GM04504 (cell line): ENCODE measurements around the gene DHRS7B.
A peak's percentile ranks its signal among the peaks of the same experiment; 100 is the strongest.

Source experiments
- DNase-seq: peaks from one replicate; pipeline ENCODE4 v3.0.0-alpha.2; 2012; ENCODE audit warnings: low read depth

DHRS7B gene

DNA sequence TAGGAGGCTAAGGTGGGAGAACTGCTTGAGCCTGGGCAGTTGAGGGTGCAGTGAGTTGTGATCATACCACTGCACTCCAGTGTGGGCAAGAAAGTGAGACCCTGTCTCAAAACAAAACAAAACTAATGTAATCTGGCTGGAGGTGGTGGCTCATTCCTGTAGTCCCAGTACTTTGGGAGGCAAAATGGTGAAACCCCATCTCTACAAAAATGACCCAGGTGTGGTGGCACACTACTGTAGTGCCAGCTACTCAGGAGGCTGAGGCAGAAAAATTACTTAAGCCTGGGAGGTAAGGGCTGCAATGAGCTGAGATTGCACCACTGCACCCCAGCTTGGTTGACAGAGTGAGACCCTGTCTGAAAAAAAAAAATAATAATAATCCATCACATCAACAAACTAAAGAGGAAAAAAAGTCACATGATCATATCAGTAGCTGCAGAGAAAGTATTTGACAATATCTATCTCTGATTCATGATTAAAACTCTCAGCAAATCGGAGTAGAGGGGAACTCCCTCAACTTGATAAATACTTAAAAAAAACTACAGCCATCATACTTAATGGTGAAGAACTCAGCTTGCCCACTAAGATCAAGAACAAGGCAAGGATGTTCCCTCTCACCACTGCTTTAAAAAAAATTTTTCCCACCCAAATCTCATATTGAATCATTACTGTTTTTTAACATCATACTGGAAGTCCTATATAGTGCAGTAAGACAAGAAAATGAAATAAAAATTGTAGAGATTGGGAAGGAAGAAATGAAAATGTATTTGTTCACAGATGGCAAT is 31.0 kb downstream of the DHRS7B start:
- no peak for DNase-seq

DNA sequence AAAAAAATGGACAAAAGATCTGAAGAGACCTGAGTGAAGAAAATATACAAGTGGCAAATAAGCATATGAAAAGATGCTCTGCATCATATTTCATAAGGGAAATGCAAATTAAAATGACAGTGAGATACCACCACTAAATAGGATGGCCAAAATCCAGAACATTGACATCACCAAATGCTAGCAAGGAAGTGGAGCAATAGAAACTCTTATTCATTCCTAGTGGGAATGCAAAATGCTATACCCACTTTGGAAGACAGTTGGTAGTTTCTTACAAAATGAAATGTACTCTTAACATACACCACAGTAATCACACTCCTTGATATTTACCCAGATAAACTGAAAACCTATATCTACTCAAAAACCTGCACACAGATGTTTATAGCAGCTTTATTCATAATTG is 33.6 kb downstream of the DHRS7B start:
- no peak for DNase-seq

DNA sequence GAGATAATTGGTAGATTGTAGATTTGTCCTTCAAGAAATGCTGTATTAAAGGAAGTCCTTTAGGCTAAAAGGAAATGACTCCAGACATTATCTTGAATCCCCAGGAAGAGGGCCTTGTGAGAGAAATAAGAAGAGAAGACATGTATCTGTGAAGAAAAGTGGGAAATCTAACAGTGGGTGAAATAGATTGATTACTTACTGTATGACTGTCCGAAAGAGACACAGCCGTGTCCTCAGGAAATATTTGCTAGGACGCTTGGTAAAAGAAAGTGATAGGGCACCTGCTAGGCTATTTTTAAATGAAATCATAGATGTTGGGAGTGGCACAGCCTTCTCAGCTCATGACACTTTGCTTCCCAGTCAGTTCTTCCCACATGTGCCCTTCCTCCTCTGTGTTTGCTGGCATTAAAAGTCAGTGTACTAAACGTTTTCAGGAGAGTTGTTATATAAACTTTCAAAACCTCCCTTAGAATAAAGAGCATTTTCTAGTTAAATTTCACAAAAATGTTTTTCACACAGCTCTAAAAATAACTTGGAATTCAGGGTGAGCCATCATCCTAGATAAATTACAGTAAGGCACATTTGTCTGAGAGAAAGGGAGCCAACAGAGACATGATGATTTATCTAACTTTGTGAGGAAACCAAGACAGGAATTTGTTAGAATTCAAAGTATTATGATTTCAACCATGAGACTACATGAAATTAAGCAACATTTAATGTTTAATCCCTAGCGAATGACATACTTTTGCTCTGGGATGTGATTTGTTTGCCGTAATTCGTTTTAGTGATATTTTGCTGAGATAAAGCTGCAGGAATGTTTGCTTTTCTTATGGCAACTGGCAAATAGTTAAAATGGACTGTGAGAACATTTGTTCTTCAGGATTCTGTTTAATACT is 35.0 kb downstream of the DHRS7B start:
- DNase-seq = peak; percentile 89

DNA sequence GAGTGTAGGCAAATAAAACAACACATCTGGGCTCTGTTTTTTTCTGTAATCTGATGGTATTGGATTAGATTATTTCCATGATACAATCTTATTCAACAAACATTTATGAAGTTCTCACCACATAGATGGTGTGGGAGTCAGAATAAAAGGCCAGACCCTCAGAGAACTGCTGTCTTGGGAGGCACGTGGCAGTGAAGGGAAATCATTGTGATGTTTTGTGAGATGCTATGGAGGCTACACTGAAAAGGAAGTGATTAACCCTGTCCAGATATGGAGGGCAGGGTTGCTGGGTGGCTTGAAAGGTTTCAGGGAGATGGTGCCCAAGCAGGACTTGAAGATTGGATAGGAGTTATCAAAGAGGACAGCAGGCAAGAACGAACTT is 35.6 kb downstream of the DHRS7B start:
- no peak for DNase-seq

DNA sequence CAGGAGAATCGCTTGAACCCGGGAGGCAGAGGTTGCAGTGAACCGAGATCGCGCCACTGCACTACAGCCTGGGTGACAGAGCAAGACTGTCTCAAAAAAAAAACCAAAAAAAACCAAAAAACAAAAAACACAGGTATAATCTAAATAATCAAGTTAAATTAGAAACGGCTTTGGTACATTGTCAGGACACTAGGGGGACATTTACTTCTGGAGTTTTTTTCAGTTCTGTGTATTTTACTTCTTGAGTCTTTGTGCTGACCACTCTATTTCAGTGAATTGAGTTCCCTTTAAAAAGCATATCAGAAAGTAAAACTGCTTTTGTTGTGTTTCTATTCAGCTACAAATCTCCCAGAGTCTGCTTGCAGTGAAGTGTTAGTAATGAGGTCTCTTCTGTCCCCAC is 36.3 kb downstream of the DHRS7B start:
- DNase-seq = no peak

DNA sequence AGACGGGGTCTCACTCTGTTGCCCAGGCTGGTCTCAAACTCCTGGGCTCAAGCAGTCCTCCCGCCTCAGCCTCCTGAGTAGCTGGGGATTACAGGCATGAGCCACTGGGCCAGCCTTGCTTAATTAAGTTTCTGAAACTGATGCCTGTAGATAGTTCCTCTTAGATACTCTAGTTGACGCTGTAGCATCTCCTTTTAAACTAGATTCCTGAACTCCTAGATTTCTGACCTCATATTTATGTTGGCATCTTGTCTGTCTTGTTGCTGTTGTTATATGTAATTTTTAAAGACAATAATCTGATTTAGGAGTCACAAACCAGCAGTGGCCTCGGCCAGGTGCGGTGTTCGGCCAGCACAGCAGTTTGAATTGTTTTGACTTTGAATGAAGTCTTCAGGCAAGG is 37.5 kb downstream of the DHRS7B start:
- DNase-seq = no peak

DNA sequence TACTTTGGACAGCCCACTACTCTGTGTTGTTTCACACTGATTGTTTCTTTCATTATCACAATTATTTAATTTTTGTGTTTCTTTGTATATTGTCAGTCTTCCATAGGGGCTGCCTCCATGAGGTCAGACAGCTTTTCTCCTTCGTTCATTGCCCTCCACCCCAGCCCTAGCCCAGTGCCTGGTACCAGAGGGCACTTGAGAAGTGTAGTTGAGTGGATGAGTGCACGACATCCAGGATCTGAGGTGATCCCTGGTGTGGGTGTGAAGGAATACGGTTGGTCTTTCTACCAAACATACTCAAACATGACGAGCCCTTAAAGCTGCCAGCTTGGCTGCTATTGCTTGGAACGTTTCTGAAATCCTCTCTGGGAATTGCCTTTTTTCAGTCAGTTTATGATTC is 37.9 kb downstream of the DHRS7B start:
- DNase-seq = no peak

DNA sequence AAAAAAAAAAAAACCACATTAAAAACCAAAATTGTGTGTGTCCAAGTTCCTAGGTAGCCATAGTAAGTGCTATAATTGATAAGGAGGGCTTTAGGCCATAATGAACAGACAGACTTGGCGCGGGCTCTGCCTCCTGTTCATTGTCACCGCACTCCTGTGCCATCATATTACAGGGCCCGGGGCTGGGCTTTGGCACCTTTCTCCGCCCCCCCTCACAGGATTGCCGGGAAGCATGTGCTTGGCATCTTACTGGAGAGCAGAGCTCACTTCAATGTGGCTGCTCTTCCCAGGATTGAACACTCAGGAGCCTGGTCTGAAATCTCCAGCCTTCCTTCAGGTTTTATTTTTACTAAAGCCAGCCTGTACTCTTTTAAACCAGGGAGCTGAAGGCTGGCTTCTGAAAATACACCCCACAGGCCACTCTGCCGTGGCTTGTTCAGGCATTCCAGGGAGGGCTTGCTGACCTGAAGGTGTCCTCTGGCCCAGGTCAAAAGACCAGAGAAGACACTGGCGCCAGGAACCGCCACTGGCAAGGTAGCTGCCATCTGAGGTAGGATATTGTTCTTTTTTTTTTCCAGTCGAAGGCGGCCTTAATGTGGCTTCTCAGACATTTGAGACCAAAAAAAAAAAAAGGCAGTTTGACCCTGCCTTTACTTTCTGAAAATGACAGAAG is 39.3 kb downstream of the DHRS7B start:
- no peak for DNase-seq

DNA sequence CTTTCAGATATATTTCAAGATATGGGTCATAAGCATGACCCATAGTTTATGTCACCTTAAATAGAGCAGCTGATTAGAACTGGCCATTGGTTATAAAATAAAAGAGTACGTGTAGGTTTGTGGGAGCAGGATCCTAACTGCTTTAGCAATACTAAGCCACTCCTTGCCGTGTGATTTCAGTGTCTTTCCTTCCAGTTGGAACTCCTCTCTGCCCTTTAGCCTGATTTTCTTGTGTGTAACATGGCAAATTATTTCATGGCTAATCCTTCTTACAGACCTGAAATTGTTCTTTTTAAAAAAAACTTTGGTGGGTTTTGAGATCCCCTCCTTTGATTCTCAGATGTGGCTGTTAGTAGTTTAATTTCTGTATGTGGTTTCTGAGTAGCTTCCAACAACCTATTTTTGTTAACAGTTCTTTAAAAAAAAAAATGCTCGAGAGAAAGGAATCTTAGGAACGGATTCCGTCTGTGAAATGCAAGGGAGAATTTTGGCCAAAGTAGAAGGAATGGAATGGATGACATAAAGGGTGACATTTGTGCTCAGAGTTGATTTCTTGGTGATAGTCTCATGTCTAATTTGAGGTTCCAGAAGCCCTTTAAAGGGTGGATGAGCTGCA is 39.9 kb downstream of the DHRS7B start:
- DNase-seq = peak; percentile 62

DNA sequence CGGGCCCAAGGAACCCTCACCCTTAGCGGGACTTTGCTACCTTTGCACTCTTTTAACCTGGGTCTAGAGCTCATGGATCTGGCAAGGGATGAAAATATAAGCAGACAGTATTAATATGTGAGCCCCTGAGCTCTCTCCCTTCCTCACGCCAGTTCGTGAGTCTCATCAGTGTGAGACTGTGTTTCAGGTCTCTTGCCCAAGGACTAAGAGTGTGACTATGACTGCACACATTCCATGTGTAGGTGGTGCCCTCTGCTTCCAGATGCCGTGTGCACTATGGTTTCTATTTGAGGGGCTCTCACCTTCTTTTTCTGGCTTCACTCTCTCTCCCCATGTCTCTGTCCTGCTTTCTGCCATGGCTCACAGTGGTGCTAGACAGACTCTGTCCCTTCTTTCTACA is 40.5 kb downstream of the DHRS7B start:
- DNase-seq = no peak

DNA sequence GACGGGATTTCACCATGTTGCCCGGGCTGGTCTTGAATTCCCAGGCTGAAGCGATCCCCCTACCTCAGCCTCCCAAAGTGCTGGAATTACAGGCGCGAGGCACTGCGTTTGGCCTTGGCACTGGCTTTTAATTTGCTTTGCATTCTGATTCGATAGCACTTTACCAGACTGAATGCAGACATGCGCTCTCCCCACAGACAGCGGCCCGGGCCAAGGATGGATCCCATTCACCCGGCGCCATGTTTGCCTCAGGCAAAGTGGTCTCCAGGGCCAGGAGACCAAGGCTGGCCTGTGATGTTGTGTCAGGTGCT is 41.7 kb downstream of the DHRS7B start:
- no peak for DNase-seq

DNA sequence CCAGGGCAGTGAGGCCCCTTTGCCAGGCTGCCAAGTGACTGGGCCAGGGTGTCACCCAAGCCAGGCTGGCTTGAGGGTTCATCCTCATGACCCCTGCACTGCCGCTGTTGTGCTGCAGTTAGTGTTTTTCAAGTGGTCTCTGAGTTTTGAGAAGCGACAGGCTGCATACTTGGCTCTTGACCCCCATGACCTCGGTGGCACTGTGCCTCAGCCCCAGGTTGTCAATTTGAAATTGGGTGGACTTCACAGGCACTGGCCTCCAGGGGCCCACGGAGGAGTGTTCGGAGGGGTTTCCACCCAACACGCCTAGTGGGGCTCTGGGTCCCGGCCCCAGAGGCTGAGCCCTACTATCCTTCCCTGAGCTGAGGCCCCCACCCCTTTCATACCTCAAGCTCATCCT is 42.7 kb downstream of the DHRS7B start:
- no peak for DNase-seq

DNA sequence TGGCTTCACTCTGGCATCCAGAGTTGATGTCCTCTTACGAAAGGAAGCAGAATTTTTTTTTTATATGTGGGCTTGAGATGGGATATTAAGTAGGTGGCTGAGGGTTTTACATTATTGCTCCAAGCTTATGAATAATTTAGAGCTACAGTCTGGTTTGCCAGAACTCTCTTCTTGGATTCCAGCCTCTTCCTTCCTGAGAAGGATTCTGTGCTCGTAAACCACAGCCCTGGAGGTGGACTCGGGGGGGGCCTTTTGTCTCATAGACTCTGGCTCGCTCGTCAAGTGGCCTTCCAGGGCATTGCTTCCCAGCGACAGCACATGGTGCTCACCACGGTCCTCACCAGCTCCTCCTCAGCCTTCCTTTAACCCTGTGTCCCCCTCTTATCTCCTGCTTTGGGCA is 44.0 kb downstream of the DHRS7B start:
- DNase-seq = no peak

DNA sequence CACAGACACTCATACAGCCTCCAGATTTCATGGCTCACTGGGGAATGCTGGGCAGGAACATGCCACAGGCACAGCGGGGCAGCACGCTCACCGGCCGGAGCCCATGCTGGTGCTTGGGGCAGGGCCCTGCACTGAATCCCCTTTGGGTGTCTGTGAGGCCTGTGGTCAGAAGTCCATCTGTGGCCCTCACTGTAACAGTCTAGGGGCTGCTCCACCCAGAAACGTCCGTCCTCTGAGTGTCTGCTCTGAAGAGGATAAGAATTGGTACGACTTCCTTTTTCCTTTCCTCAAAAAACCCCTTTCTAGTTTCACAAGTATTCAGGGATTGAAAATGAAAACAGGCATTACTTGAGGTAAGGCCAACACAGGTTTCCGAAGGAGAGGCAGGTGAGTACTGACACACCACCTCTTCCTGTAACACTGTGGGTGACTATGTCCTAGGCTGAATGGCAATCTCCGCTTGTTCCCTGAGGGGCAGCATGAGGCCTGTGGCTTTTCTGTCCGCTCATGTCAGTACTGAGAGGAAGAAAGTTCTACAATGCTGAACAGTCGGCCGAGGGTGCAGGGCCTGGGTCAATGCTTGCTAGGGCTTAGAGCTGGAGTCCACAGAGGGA is 44.7 kb downstream of the DHRS7B start:
- DNase-seq = no peak

DNA sequence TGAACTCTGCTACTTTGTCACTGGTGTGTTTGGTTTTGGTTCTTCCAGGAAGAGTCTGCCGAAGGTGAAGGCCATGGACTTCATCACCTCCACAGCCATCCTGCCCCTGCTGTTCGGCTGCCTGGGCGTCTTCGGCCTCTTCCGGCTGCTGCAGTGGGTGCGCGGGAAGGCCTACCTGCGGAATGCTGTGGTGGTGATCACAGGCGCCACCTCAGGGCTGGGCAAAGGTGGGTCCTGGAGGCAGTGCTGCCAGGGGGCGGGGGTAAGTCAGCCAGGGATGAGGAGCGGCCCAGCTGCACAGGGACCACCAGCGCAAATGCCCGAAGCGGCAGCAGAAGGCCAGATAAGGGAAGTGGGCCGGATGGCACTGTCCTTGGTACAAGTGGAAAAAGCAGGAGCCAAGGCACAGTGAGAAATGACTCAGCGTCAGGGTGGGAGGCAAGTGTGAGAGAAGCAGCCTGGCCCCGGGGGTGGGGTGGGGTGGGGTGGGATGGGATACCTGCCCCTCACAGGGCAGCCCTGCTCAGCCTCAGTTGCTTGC is 45.3 kb downstream of the DHRS7B start:
- no peak for DNase-seq

DNA sequence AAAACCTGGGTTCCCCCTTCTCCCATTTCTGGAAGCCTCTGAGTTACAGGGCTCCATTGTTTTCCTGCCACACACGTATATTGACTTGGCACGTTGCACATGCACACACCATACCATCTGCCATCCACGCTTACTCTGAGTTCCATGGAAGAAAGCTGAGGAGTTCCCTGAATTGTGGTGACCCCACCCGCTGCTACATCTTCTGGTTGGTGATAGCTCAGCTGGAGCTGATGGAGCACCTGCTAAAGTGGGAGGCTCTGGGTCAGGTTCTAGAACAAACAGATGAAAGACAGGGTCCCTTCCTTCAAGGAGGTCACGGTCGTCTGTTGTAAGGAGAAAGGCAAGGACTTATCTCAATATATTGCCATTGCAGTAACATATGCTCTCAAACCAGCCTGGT is 46.1 kb downstream of the DHRS7B start:
- no peak for DNase-seq

DNA sequence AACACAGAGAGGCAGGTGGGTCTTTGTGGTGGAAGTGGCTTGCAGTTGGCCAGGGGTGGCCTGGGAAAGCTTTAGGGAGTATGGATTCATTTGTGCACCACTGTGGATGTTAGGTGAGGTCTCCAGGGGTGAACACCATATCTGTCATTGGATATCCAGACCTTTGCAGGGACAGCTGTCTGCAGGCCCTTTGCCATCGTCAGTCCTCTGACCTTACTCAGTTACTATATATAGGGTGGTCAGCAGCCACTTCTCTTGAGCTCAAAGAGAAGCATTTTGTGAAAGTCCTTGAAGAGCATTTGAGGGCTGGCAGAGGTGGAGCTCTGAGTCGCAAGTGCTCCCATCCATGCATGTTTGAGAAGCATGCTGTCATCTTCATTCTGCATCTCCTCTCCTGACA is 46.8 kb downstream of the DHRS7B start:
- no peak for DNase-seq

DNA sequence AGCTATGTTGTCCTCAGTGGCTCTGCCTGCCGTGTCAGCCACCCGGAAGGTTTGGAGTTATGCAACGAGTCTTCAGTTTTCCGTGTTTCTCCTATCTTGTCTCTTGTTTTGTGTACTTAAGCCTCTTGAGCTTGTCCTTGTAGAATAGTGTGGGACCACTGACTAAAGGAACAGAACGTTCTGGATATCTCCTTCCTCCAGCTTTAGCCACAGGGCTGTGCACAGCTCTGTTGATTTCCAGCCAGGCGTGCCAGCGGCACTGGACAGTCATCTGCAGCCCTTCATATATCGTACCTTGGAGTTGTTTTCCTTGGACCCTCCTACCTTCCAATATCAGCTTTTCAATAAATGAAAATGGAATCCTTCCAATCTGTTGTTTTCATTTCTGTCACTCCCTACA is 47.4 kb downstream of the DHRS7B start:
- no peak for DNase-seq

DNA sequence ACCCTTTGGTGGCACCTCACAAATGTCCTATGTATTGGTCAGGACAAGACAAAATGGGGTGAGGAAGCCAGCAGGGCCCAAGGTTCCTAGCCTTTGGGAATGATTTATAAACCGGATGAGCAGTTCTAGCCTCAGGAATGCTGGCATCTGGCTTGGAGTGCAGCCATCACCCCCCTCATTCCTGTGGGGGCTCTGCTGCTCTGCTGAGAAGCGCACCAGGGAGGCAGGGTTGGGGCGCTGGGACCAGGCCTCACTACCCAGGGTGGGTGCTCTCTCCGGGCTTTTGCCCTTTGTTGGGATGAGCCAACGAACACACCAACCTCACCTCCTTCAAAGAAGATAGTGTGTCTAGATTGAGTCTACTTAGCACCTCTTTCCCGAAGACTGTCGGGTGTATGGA is 47.9 kb downstream of the DHRS7B start:
- DNase-seq = peak; percentile 69

DNA sequence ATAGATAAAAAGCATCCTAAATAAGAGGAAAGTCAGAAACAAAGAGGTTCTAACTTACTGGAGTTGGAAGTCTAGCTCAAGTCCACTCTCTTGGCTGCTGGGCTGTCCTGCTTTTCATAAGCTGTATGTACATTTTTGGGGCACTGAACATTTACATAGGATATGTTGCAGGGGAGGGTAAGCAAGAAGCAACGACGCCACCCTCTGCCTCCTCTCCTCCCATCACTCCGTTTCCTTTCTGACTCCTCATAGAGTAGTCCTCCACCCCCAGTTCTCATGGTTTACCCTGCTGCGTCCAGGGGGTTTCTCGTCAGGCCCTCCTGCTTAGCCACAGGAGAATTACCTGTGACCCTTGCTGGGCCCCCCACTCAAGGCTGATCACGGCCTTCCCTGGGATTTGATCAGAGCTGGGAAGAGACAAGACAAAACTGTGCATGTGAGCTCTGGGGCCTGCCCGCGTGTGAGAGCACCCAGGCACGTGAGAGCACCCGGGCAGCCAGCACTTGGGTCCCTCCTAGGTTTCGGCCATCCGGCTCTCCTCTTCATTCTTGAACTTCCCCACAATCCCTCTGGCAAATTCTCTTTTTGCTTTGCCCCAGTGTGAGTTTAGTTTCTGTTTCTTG is 50.1 kb downstream of the DHRS7B start:
- no peak for DNase-seq

DNA sequence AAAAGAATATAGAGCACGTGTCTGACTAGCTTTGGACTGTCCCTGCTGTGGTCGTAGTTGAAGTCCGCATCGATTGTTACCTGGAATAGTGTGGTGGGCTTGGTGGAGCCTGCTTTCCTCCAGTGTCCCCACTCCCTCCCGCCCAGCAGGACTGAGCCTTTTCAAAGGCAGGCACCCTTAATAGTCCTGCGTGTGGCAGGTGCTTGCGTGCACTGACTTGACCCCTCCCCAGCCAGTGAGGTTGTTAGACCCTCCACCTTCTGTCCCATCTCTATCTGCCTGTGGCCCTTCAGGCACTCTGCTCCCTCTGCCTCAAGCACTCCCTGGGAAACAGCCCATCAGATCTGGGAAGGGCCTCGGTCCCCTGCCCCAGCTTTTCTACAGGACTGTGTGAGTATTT is 50.6 kb downstream of the DHRS7B start:
- no peak for DNase-seq
